Breast epithelium (tissue), 3 donors: ENCODE data around the gene PAGE1.

ENCODE experiments used
- POLR2A ChIP-seq: fragments of 450-650 bp; IDR thresholded peaks from one replicate; pipeline ENCODE4 v1.6.1; 2016; ENCODE audit warnings: antibody characterized with exemption, mild to moderate bottlenecking, moderate library complexity
- TF ChIP-seq, protein P1 (sequence below), 3 donors: fragments of 450-650 bp; IDR thresholded peaks; one replicate each; pipeline ENCODE4 v1.5.1; 2016 to 2017; ENCODE audit warnings: antibody characterized with exemption in 3 of 3, mild to moderate bottlenecking in 3 of 3, moderate library complexity in 3 of 3

DNA sequence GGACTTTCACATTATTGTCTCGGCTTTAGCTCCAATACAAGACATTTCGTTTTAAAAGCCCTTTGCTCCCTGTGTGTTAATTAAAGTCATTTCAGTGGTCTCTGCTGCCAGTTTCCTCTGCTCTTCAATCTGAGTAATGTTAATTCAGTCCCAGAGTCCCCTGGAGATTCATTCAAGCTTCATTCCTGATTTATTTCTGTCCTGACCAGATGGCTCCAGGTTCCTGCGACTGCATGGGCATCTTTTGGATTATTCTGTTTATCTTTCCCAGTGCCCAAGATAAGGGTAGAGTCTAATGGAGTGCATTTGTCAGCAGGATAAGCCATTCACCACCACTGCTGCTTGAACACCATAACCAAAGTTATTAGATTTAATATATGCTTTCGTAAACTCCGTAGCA lies 6.1 kb upstream of the PAGE1 start:
- TF ChIP-seq, protein P1, sequence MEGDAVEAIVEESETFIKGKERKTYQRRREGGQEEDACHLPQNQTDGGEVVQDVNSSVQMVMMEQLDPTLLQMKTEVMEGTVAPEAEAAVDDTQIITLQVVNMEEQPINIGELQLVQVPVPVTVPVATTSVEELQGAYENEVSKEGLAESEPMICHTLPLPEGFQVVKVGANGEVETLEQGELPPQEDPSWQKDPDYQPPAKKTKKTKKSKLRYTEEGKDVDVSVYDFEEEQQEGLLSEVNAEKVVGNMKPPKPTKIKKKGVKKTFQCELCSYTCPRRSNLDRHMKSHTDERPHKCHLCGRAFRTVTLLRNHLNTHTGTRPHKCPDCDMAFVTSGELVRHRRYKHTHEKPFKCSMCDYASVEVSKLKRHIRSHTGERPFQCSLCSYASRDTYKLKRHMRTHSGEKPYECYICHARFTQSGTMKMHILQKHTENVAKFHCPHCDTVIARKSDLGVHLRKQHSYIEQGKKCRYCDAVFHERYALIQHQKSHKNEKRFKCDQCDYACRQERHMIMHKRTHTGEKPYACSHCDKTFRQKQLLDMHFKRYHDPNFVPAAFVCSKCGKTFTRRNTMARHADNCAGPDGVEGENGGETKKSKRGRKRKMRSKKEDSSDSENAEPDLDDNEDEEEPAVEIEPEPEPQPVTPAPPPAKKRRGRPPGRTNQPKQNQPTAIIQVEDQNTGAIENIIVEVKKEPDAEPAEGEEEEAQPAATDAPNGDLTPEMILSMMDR (IDR thresholded peaks at IDR 0.05) = no peak
- TF ChIP-seq POLR2A = no peak
